ENCODE data around the gene KLHL29.

DNA sequence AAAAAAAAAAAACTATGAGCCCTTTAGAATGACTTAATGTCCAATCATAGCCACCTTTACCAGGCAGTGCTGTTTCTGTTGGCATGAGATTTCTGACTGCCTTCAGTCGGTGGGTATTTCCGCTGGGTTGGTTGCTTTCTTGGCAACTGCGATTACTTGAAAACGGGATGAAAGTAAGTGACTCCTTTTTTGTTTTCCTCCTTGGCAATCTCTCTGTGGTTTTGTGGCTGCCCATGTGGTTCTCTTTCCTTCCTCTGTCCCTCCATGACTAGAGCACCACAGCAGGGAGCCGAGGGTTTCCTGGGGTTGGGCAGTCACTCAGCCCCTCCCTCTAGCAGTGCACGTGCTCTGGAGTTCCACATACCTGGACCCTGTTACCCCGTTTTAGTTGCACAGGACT lies 112.1 kb downstream of the KLHL29 start:
- TF ChIP-seq, protein P1, sequence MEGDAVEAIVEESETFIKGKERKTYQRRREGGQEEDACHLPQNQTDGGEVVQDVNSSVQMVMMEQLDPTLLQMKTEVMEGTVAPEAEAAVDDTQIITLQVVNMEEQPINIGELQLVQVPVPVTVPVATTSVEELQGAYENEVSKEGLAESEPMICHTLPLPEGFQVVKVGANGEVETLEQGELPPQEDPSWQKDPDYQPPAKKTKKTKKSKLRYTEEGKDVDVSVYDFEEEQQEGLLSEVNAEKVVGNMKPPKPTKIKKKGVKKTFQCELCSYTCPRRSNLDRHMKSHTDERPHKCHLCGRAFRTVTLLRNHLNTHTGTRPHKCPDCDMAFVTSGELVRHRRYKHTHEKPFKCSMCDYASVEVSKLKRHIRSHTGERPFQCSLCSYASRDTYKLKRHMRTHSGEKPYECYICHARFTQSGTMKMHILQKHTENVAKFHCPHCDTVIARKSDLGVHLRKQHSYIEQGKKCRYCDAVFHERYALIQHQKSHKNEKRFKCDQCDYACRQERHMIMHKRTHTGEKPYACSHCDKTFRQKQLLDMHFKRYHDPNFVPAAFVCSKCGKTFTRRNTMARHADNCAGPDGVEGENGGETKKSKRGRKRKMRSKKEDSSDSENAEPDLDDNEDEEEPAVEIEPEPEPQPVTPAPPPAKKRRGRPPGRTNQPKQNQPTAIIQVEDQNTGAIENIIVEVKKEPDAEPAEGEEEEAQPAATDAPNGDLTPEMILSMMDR (IDR thresholded peaks at IDR 0.05): no peak
- no peak for TF ChIP-seq POLR2A (IDR thresholded peaks at IDR 0.05)

All from ovary (tissue), 3 donors.